Amniotic stem cell (primary cell): ENCODE results near the gene HDAC5.
"Not testable (repeated sequence)": the region's sequence is repeated elsewhere in the genome, so short reads cannot be mapped to it uniquely, and the experiment has no call there.

Source experiments
- DNase-seq: peaks from one replicate; lab custom pipeline; 2025; lab: John Stamatoyannopoulos, UW

Gene HDAC5

GRCh38 chr17:44132275-44132821, 8.9 kb upstream of the HDAC5 start:
- no peak for DNase-seq

DNA sequence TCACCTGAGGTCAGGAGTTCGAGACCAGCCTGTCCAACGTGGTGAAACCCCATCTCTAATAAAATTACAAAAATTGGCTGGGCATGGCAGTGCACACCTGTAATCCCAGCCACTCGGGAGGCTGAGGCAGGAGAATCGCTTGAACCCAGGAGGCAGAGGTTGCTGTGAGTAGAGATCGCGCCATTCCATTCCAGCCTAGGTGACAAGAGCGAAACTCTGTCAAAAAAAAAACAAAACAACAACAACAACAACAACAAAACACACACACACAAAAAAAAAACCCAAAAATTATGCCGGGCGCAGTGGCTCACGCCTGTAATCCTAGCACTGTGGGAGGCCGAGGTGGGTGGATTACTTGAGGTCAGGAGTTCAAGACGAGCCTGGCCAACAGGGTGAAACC, 7.9 kb upstream of the HDAC5 start:
- not testable (repeated sequence) for DNase-seq

- no peak for DNase-seq
Observed at GRCh38 chr17:44130693-44131349, 7.4 kb upstream of the HDAC5 start.

- no peak for DNase-seq
Observed at GRCh38 chr17:44128383-44128782, 4.9 kb upstream of the HDAC5 start.

DNA sequence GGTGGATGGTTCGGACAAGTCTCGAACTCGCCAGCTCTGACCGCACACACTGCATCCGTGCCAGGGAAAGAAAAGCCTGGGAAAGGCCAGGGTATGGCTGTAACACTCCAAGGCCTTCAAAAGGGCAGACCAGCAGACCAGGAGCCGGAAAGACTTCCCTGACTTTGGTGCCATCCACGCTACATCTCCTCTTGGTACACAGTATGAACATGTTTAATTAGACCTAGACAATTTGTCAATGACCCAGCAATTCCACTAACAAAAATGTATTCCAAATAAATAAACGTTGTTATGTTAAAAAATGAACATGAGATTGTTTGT, 637 bp upstream of the HDAC5 start:
- no peak for DNase-seq

- DNase-seq = no peak
Observed at GRCh38 chr17:44122816-44123355, 555 bp downstream of the HDAC5 start.

DNA sequence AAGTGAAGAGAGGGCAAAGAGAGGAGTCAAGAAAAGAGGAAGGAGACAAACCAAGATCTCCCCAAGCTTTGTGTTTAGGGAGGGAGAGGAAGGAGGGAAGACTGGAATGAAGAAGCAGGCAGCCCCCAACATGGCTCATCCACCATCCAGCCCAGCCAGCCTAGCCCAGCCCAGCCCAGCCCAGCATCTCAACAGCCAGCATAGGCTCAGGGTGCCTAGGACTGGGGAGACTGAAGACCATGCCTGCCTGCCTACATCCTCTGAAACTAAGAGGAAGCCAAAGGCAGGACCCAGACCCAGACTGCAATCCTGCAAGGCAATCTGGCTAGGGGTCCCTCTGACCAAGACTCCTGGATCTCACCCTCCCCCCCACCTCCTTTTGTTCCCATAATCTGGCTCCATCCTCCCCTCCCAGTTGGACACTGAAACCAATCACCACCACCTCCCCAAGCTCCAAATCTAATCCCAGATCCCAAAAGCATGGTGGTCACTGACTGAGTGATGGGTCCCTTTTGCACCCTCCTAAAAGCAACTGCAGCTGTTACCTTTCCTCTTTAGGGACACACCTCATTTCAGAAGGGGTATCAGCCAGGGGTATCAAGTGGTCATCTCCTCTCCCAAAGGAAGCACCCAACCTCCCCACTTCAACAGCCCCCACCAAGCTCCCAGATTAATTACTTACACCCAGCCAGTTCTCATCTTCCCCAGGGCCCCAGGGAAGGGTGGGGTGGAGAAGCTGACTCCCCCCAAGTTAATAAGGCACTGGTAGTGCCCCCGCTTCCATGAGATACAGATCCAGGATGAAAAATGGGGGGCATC, 1.2 kb downstream of the HDAC5 start:
- no peak for DNase-seq

GRCh38 chr17:44120851-44121605, 2.4 kb downstream of the HDAC5 start:
- DNase-seq = no peak

- DNase-seq = not testable (repeated sequence)
Observed at GRCh38 chr17:44120281-44120680, 3.2 kb downstream of the HDAC5 start.

GRCh38 chr17:44119798-44120197, 3.6 kb downstream of the HDAC5 start:
- no peak for DNase-seq

DNA sequence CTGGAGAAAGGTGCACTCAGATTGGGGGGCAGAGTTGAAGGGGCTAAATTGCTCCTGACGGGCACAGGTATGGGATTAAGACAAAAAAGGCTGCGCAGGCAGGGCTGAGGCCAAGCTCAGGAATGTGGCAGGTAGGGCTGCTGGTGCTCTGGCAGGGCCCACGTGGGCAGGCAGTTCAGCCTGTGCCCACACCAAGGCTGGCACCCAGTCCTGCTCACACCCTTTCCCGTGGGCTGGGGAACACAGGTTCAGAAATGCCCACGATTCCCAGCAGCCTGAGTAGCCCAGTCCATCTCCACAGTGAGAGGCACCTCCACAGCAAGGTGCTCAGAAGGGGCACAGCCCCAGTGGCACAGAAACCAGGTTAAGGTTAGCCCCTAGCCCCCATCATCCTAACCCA, 4.4 kb downstream of the HDAC5 start:
- DNase-seq = no peak

DNA sequence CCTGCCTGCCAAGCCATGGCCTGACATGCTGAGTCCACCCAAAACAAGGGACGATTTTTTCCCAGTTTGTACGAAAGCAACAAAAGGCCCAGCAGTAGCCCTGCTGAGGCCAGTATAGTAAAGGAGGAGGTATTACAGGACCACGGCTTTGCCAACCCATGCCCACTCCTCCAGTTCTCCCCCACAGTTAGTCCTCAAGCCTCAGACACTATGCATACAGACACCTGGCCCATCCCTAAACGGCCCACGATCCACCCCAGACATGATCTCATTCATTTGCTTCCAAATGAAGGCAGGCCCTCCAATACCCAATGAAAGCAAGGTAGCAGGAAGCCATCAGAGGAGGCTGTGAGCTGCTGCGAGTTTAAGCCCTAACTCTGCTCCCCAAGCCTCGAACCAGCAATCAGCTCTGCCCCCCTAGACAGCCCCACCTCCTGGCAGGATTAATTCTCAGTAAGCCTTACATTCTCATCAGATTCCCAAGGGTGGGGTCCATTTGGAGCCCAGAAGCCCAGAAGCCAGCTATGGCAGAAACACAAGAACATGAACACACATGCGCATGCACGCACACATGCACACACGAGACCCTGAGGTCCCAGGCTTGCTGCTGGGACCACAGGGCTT, 4.9 kb downstream of the HDAC5 start:
- no peak for DNase-seq

DNA sequence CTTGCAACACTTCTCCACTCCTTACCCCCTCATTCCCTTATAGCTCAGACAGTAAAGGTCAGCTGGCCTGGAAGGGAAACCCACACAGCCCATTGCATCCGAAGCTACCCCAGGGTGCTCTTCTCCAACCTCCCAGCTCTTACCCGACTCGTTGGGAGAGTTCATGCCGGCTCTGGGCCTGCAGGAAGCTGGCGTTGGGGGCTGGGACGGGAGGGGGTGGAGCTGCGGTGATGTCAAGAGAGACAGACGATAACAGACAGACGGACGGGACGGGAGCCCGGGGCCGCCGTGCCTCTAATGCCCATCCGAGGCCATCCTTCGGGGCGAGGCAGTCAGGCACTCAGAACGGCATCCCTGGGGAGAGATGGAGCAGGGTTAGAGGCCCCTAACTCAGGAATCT, 6.1 kb downstream of the HDAC5 start:
- no peak for DNase-seq

GRCh38 chr17:44115585-44116415, 7.6 kb downstream of the HDAC5 start:
- no peak for DNase-seq

- DNase-seq = no peak
Observed at GRCh38 chr17:44113868-44114840, 9.3 kb downstream of the HDAC5 start.

- DNase-seq = no peak
Observed at GRCh38 chr17:44113382-44113781, 10.1 kb downstream of the HDAC5 start.

GRCh38 chr17:44112284-44113280, 10.9 kb downstream of the HDAC5 start:
- no peak for DNase-seq

GRCh38 chr17:44111777-44112176, 11.7 kb downstream of the HDAC5 start:
- DNase-seq = no peak
